SK-N-SH (cell line): ENCODE measurements around the gene TMEM11. TPM values are rescaled to one million over a fixed set of nuclear protein-coding genes. Genes with fewer than 3 reads are reported as not detected.

ENCODE experiments used
- CTCF ChIA-PET: fragments of 300-600, 350-600 bp; formaldehyde crosslinking; extraction: SDS; loops from one replicate; lab custom pipeline; 2021; lab: Yijun Ruan, JAX
- POLR2A ChIA-PET: fragments of 350-600 bp; sonication (Branson Sonifier 250); formaldehyde crosslinking; extraction: SDS; loops from one replicate; lab custom pipeline; 2020; ENCODE audit warnings: antibody characterized with exemption, inconsistent platforms; lab: Yijun Ruan, JAX
- DNase-seq: peaks from one replicate; pipeline ENCODE4 v3.0.0; 2012
- H2AFZ ChIP-seq: fragments of 200-600 bp; sonication (generic); 2 replicates; pipeline ENCODE4 v1.8.1; 2016; ENCODE audit warnings: antibody characterized with exemption, mild to moderate bottlenecking, low read depth
- H3F3A ChIP-seq: fragments of 200-600 bp; sonication (generic); replicated peaks from 2 replicates; pipeline ENCODE3; 2016; ENCODE audit warnings: antibody characterized with exemption, mild to moderate bottlenecking; ENCODE audit not compliant: insufficient read depth
- H3K27ac ChIP-seq, 2 experiments: fragments of 200-500 bp in 1 of 2; fragments of 200-600 bp in 1 of 2; sonication (Bioruptor generic) in 1 of 2; sonication (generic), shearing (Covaris generic) in 1 of 2; 2 replicates each; pipeline versions ENCODE4 v1.5.1 to v1.6.1; 2014 to 2016; ENCODE audit warnings: low read depth in 2 of 2, inconsistent platforms in 1 of 2, low read length in 1 of 2, mild to moderate bottlenecking in 1 of 2, mixed read lengths in 1 of 2
- H3K27me3 ChIP-seq: fragments of 200-600 bp; sonication (generic), shearing (Covaris generic); 2 replicates; pipeline ENCODE4 v1.6.1; 2016; ENCODE audit warnings: mixed run types; ENCODE audit not compliant: insufficient read depth
- H3K36me3 ChIP-seq, 2 experiments: fragments of 200-500 bp in 1 of 2; fragments of 200-600 bp in 1 of 2; sonication (Bioruptor generic) in 1 of 2; sonication (generic) in 1 of 2; replicated peaks in 1 of 2; 2 replicates each; pipeline versions ENCODE3 to v1.5.1; 2014 to 2016; ENCODE audit warnings: low read length in 1 of 2, mild to moderate bottlenecking in 1 of 2; ENCODE audit not compliant: insufficient read depth in 2 of 2, control insufficient read depth in 1 of 2
- H3K4me1 ChIP-seq, 2 experiments: fragments of 200-500 bp in 1 of 2; fragments of 200-600 bp in 1 of 2; sonication (Bioruptor generic) in 1 of 2; sonication (generic), shearing (Covaris generic) in 1 of 2; 2 replicates each; pipeline versions ENCODE4 v1.5.1 to v1.6.1; 2014 to 2016; ENCODE audit warnings: low read depth in 1 of 2, low read length in 1 of 2, mixed run types in 1 of 2; ENCODE audit not compliant: insufficient read depth in 2 of 2, control insufficient read depth in 1 of 2
- H3K4me2 ChIP-seq: fragments of 200-600 bp; sonication (generic), shearing (Covaris generic); 2 replicates; pipeline ENCODE4 v1.6.1; 2017; ENCODE audit warnings: mixed run types
- H3K4me3 ChIP-seq, 2 experiments: fragments of 200-500 bp in 1 of 2; fragments of 200-600 bp in 1 of 2; sonication (Bioruptor generic) in 1 of 2; sonication (generic), shearing (Covaris generic) in 1 of 2; 2 replicates each; pipeline versions ENCODE4 v1.5.1 to v1.8.1; 2014 to 2016; ENCODE audit warnings: low read depth in 2 of 2, inconsistent platforms in 1 of 2, low read length in 1 of 2, mild to moderate bottlenecking in 1 of 2, mixed read lengths in 1 of 2, moderate library complexity in 1 of 2
- H3K79me2 ChIP-seq: fragments of 200-600 bp; sonication (generic); 2 replicates; pipeline ENCODE4 v1.8.1; 2017; ENCODE audit warnings: mild to moderate bottlenecking; ENCODE audit not compliant: insufficient read depth
- H3K9ac ChIP-seq: fragments of 200-600 bp; sonication (generic); 2 replicates; pipeline ENCODE4 v1.6.1; 2017; ENCODE audit warnings: mixed run types
- H3K9me2 ChIP-seq: fragments of 200-600 bp; sonication (generic); 2 replicates; pipeline ENCODE4 v1.6.1; 2017; ENCODE audit warnings: mixed run types
- H3K9me3 ChIP-seq: fragments of 200-600 bp; sonication (generic); 2 replicates; pipeline ENCODE4 v1.6.1; 2017; ENCODE audit warnings: mixed run types, mild to moderate bottlenecking, moderate library complexity
- H4K20me1 ChIP-seq: fragments of 200-600 bp; sonication (generic); 2 replicates; pipeline ENCODE4 v1.6.1; 2017; ENCODE audit warnings: mild to moderate bottlenecking, mixed run types; ENCODE audit not compliant: insufficient read depth
- CTCF ChIP-seq: fragments of 200-600 bp; sonication (generic); IDR thresholded peaks from 2 replicates; pipeline ENCODE4 v1.6.1; 2017; ENCODE audit warnings: antibody characterized with exemption, mild to moderate bottlenecking, moderate library complexity
- EZH2phosphoT487 ChIP-seq: fragments of 200-600 bp; sonication (generic); IDR thresholded peaks from 2 replicates; pipeline ENCODE4 v1.6.1; 2017; ENCODE audit warnings: low read depth, mixed run types, mild to moderate bottlenecking, antibody characterized with exemption, moderate library complexity, borderline replicate concordance
- GABPA ChIP-seq: IDR thresholded peaks from 2 replicates; pipeline ENCODE4 v1.4.0; 2012; ENCODE audit warnings: low read depth, mild to moderate bottlenecking
- JUND ChIP-seq: IDR thresholded peaks from 2 replicates; pipeline ENCODE4 v1.4.0; 2012
- MXI1 ChIP-seq: IDR thresholded peaks from 2 replicates; pipeline ENCODE4 v1.6.1; 2012; ENCODE audit warnings: mild to moderate bottlenecking, low read depth, low read length, improper control_type of control experiment
- NFIC ChIP-seq: IDR thresholded peaks from 2 replicates; pipeline ENCODE4 v1.4.0; 2012; ENCODE audit warnings: borderline replicate concordance
- RCOR1 ChIP-seq: fragments of 150-350 bp; IDR thresholded peaks from 2 replicates; pipeline ENCODE4 v1.6.1; 2017; ENCODE audit warnings: antibody characterized with exemption, low read length
- SMC3 ChIP-seq: IDR thresholded peaks from 2 replicates; pipeline ENCODE4 v1.6.1; 2012; ENCODE audit warnings: low read depth, low read length, improper control_type of control experiment
- TEAD4 ChIP-seq: IDR thresholded peaks from 2 replicates; pipeline ENCODE4 v1.4.0; 2012; ENCODE audit warnings: mild to moderate bottlenecking, borderline replicate concordance; ENCODE audit not compliant: insufficient read depth
- WGBS: methylation state at CpG from one replicate; pipeline ENCODE4 v1.1.6; 2017; ENCODE audit warnings: low lambda C conversion rate; 5-methylcytosine and 5-hydroxymethylcytosine counted together
- polyA plus RNA-seq, 3 experiments: library from polyadenylated mRNA; depleted of rRNA; stranded (reverse); fragments of >200 nt; gene quantifications; 2 replicates each; pipeline ENCODE4 v1.2.3, GENCODE V29; 2012
- TF ChIP-seq, protein P1 (sequence below): IDR thresholded peaks from 2 replicates; pipeline ENCODE4 v1.4.0; 2012; ENCODE audit warnings: low read depth, borderline replicate concordance
- TF ChIP-seq, protein P2 (sequence below): fragments of 150-350 bp; IDR thresholded peaks from 2 replicates; pipeline ENCODE4 v1.6.1; 2016; ENCODE audit warnings: mild to moderate bottlenecking, low read depth, low read length
- TF ChIP-seq, protein P3 (sequence below): IDR thresholded peaks from 2 replicates; pipeline ENCODE4; 2012

TMEM11 gene
- polyA plus RNA-seq, 1 of the 3 experiments (the other 2 are of a cell fraction) = 52.3 TPM

- Histone ChIP-seq H3K9ac (no peak overlapping the region), H3K36me3 (no peaks in the 10 kb centered on the region), H3K4me1 (peaks cover 0 to 3% of the 10 kb centered on the region in 2 experiments; a peak in 1 of 4 replicates), H3K27ac (no peak overlapping the region), H3K27me3 (no peaks in the 10 kb centered on the region), H2AFZ (no peak overlapping the region), H3K9me2 (no peaks in the 10 kb centered on the region), H4K20me1 (no peaks in the 10 kb centered on the region), H3K4me2 (no peak overlapping the region), H3K4me3 (no peak overlapping the region), H3K79me2 (no peaks in the 10 kb centered on the region), H3K9me3 (no peaks in the 10 kb centered on the region), H3F3A (no peaks in the 10 kb centered on the region)
- WGBS = 80% methylated on average over 7 of the region's 7 CpGs
- no peak for DNase-seq
- TF ChIP-seq TEAD4 (no peak), SMC3 (no peak), CTCF (no peak), EZH2phosphoT487 (no peak), GABPA (no peak), JUND (no peak), MXI1 (no peak), RCOR1 (no peak), NFIC (no peak)
- TF ChIP-seq, protein P1, sequence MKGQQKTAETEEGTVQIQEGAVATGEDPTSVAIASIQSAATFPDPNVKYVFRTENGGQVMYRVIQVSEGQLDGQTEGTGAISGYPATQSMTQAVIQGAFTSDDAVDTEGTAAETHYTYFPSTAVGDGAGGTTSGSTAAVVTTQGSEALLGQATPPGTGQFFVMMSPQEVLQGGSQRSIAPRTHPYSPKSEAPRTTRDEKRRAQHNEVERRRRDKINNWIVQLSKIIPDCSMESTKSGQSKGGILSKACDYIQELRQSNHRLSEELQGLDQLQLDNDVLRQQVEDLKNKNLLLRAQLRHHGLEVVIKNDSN = no peak
- TF ChIP-seq, protein P2, sequence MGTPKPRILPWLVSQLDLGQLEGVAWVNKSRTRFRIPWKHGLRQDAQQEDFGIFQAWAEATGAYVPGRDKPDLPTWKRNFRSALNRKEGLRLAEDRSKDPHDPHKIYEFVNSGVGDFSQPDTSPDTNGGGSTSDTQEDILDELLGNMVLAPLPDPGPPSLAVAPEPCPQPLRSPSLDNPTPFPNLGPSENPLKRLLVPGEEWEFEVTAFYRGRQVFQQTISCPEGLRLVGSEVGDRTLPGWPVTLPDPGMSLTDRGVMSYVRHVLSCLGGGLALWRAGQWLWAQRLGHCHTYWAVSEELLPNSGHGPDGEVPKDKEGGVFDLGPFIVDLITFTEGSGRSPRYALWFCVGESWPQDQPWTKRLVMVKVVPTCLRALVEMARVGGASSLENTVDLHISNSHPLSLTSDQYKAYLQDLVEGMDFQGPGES = no peak
- TF ChIP-seq, protein P3, sequence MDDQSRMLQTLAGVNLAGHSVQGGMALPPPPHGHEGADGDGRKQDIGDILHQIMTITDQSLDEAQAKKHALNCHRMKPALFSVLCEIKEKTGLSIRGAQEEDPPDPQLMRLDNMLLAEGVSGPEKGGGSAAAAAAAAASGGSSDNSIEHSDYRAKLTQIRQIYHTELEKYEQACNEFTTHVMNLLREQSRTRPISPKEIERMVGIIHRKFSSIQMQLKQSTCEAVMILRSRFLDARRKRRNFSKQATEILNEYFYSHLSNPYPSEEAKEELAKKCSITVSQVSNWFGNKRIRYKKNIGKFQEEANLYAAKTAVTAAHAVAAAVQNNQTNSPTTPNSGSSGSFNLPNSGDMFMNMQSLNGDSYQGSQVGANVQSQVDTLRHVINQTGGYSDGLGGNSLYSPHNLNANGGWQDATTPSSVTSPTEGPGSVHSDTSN = no peak
- ChIA-PET POLR2A (no interaction called here), CTCF (interaction anchor here (1.7 kb wide), 1 partner anchor 14 kb away, joined by 3 read pairs; no protein-coding TSS in a partner anchor)
Measured at GRCh38 chr17:21233581-21234347, 19.8 kb upstream of the TMEM11 start.
